ENCODE results near the gene COMT.

The COMT gene

GRCh38 chr22:19914201-19914943 lies 27.2 kb upstream of the COMT start:
- no peak for DNase-seq (ENCODE audit: low read depth, low spot score)
- in situ Hi-C loops (cut with HindIII; ENCODE audit: low sequenced_read_pairs), result no loop called here
- no peak overlapping the region for H3K4me3 ChIP-seq (ENCODE audit: low read depth, low read length)
- TF ChIP-seq, protein P1, sequence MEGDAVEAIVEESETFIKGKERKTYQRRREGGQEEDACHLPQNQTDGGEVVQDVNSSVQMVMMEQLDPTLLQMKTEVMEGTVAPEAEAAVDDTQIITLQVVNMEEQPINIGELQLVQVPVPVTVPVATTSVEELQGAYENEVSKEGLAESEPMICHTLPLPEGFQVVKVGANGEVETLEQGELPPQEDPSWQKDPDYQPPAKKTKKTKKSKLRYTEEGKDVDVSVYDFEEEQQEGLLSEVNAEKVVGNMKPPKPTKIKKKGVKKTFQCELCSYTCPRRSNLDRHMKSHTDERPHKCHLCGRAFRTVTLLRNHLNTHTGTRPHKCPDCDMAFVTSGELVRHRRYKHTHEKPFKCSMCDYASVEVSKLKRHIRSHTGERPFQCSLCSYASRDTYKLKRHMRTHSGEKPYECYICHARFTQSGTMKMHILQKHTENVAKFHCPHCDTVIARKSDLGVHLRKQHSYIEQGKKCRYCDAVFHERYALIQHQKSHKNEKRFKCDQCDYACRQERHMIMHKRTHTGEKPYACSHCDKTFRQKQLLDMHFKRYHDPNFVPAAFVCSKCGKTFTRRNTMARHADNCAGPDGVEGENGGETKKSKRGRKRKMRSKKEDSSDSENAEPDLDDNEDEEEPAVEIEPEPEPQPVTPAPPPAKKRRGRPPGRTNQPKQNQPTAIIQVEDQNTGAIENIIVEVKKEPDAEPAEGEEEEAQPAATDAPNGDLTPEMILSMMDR (IDR thresholded peaks at IDR 0.05; ENCODE audit: low read depth, low read length), result no peak

DNA sequence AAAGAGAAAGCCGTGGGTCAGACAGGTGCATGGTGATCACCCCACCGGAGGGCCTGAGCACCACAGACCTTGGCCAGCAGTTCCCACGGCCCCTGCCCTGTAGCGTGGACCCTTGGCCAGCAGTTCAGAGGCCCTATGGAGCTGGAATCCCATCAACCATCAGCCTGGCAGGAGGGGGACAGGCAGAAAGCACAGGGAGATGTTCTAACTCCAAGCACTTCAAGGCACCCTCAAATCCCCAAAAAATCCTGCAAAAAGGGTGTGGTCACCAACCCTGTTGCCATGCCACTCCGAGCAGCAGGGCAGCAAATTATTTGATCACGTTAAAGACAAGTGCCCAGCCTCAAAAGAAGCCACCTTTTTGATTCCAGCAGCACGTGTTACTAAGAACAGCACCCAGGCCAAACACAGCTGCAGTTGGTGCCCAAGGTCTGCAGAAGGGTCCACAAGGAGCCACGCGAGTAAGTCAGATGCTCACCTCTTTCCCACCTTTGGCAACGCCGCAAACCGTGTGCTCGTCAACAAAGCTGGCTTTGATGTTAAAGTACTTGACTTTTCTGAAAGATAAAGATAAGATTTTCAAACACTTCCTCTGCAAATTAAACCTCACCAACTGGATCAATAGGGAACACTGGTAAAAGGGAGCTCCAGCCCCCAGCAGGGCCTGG lies 26.2 kb upstream of the COMT start:
- H3K4me3 ChIP-seq (ENCODE audit: low read depth, low read length), result no peak overlapping the region
- DNase-seq (ENCODE audit: low read depth, low spot score), result no peak
- in situ Hi-C loops (cut with HindIII; ENCODE audit: low sequenced_read_pairs), result no loop called here
- TF ChIP-seq, protein P1 (IDR thresholded peaks at IDR 0.05; ENCODE audit: low read depth, low read length), result no peak

- DNase-seq (ENCODE audit: low read depth, low spot score), result no peak
- no peak overlapping the region for H3K4me3 ChIP-seq (ENCODE audit: low read depth, low read length)
- in situ Hi-C loops (cut with HindIII; ENCODE audit: low sequenced_read_pairs), result no loop called here
- TF ChIP-seq, protein P1 (IDR thresholded peaks at IDR 0.05; ENCODE audit: low read depth, low read length), result no peak
Observed at GRCh38 chr22:19916006-19916405, 25.6 kb upstream of the COMT start.

- TF ChIP-seq, protein P1 (IDR thresholded peaks at IDR 0.05; ENCODE audit: low read depth, low read length), result no peak
- in situ Hi-C loops (cut with HindIII; ENCODE audit: low sequenced_read_pairs), result no loop called here
- DNase-seq (ENCODE audit: low read depth, low spot score), result no peak
- no peak overlapping the region for H3K4me3 ChIP-seq (ENCODE audit: low read depth, low read length)
Observed at GRCh38 chr22:19916941-19917340, 24.6 kb upstream of the COMT start.

- no peak overlapping the region for H3K4me3 ChIP-seq (ENCODE audit: low read depth, low read length)
- in situ Hi-C loops (cut with HindIII; ENCODE audit: low sequenced_read_pairs), result no loop called here
- no peak for DNase-seq (ENCODE audit: low read depth, low spot score)
- TF ChIP-seq, protein P1 (IDR thresholded peaks at IDR 0.05; ENCODE audit: low read depth, low read length), result no peak
Observed at GRCh38 chr22:19917389-19918138, 24.0 kb upstream of the COMT start.

- no peak overlapping the region for H3K4me3 ChIP-seq (ENCODE audit: low read depth, low read length)
- no peak for DNase-seq (ENCODE audit: low read depth, low spot score)
- in situ Hi-C loops (cut with HindIII; ENCODE audit: low sequenced_read_pairs), result no loop called here
- TF ChIP-seq, protein P1 (IDR thresholded peaks at IDR 0.05; ENCODE audit: low read depth, low read length), result no peak
Observed at GRCh38 chr22:19918332-19919106, 23.1 kb upstream of the COMT start.

Measured in astrocyte of the spinal cord (primary cell).